Cerebellar nuclear complex (tissue), 1 donor: Measurements from ENCODE around the gene IL18RAP.

ENCODE experiments used
- DNase-seq, 2 experiments: peaks; one replicate each; lab custom pipeline; 2025; lab: John Stamatoyannopoulos, UW

IL18RAP gene

GRCh38 chr2:102460467-102460866 lies 37.5 kb downstream of the IL18RAP start:
- DNase-seq, result no peak

GRCh38 chr2:102461188-102461587 lies 38.2 kb downstream of the IL18RAP start:
- DNase-seq, result no peak

- DNase-seq, result no peak
Measured at GRCh38 chr2:102463160-102463559, 40.2 kb downstream of the IL18RAP start.

DNA sequence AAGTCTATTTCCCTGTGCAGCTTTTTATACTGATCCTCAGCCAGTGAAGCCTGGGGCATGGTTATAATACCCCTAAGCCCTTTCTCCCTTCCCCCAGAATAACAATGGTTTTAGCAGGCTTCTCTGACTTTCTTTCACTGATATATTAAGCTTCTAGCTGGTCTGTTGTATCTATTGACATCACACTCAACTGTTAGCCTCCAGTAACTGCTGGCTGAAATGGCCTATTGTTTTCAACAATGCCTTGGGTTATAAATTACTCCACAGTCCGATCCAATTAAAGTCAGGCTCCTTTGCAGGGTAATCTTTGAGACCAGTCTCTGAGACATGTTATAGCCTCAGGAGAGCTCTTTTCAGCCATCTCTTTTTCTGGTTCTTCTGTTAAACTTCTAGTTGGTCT lies 47.2 kb downstream of the IL18RAP start:
- DNase-seq, result no peak

GRCh38 chr2:102473020-102473419 lies 50.1 kb downstream of the IL18RAP start, which contains the start of gene SLC9A4:
Gene SLC9A4, plus strand, starts transcription at chr2:102473226. Its CDS starts 534 bp downstream, at chr2:102473760.
- no peak for DNase-seq

DNA sequence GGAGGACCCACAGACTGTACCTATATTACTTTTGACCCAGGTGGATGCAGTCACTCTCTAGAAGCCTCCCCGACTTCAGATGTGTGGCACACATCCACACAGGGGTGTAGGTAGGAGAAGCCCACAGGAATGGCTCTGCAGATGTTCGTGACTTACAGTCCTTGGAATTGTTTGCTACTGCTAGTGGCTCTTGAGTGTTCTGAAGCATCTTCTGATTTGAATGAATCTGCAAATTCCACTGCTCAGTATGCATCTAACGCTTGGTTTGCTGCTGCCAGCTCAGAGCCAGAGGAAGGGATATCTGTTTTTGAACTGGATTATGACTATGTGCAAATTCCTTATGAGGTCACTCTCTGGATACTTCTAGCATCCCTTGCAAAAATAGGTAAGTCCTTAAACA lies 50.7 kb downstream of the IL18RAP start:
- no peak for DNase-seq

DNA sequence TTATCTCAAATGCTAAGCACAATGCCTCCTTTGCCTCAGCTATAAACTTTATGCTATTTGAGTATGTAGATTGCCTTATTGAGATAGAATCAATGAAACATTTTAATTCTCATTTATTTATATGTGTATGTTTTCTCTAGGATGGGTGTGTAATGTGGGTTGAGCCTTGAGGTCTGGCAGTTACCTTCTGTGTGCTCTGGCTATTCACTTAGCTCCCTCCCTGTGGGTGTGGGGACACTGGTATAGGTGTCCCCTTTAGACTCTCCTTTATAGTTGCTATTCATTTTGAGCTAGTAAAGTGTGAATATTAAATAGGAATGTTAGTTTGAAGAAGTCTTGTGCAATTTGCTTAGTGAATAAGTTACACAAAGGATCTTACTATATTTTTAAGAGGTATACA lies 51.8 kb downstream of the IL18RAP start:
- no peak for DNase-seq

GRCh38 chr2:102478686-102479470 lies 55.9 kb downstream of the IL18RAP start:
- DNase-seq, result no peak

- no peak for DNase-seq
Measured at GRCh38 chr2:102480285-102481195, 57.6 kb downstream of the IL18RAP start.

DNA sequence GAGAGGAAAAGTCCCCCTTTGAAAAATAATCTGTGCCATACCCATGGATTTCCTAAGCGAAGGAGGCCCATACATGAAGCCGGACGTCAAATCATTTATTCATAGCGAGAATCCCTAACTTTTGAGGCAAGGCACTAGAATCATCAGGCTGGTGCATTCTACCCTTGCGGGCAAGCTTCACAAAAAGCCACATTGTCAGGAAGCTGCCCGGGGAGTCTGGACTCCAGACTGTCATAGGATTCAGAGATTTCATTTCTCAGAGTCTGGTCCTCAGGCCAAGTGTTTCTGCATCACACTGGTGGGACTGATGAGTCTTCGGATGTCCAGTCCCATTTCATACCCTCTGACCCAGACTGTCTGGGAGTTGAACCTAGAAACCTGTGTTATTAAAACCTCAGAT lies 59.0 kb downstream of the IL18RAP start:
- no peak for DNase-seq

DNA sequence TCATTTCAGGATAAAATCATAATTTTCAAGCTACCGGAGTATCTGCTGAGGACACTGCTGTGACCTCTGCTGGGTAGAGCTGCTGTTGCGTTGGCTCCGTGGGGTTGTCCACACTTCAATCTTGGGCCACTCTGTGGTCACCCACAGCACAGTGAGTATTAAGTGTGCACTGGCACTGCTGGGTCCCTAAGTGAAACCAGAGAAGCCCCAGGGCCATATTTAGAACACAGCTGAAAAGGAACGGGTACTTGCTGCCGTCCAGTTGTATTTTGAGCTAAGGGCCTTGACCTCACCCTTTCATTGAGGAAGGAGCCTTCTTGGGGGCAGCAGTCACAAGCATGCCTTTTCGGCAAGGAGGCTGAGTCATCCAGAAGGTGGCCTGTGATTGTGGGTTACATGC lies 60.1 kb downstream of the IL18RAP start:
- no peak for DNase-seq

GRCh38 chr2:102484310-102485061 lies 61.5 kb downstream of the IL18RAP start:
- no peak for DNase-seq

DNA sequence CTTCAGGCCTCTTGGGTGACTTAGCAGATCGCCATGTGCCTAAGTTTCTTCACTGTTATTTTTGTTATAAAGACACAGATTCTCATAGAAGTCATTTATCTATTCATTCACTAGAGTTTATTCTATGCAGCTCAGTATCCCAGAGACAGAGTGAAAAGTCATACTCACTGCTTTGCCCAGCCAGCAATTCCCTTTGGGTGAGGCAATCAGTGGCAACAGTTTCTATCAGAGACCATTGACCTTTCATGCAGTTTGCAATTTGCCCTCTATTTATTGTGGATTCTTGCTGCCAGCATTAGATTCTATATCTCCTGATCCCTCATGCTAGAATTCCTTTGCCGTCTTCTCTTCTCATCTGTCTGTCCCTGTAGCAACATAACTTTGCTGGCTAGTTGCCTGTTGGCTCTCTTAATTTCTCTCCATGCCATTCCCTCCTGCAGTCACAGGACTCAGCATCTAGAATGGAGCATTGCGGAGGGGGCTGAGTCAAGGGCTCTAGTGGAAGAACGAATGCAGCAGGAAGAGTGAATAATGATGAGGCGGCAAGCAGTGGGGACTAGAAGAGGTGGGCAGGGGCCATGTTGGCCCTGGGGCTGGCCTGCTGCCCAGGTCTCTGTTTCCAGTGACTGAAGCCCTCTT lies 62.3 kb downstream of the IL18RAP start:
- no peak for DNase-seq

GRCh38 chr2:102486941-102487702 lies 64.2 kb downstream of the IL18RAP start:
- no peak for DNase-seq

DNA sequence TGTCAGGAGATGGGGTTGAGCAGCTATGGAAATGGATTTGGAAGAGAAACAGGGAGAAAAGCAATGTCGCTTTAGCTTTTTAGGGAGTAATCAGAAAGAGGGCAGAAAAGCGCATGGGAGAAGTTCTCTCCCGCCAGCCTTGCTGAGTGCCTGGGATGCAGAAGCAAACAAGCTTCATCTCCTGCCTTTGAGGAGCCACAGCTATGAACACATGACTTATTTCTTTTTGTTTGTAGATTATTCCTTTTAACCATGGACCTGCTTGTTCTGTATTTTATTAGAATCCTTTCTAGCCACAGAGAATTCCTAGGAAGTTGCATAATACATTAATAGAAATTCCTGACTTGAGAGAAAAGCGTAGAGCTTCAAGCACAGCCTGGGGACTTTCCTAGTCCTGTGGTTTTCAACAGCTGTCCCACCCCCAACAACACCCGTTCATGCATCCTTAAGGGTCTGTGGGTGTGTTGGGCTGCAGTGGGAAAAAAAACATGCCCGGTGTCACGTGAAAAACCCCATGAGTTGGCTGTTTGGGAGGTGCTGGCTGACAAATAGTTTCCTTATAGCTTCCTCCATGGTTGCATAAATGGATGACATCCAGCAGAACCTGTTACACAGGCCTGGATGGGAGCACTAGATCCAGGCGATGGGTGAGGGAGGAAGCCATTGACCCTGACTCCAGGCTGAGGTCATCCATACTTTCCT lies 65.0 kb downstream of the IL18RAP start:
- no peak for DNase-seq

- no peak for DNase-seq
Measured at GRCh38 chr2:102489646-102490045, 66.7 kb downstream of the IL18RAP start.

GRCh38 chr2:102492006-102492405 lies 69.0 kb downstream of the IL18RAP start:
- DNase-seq, result no peak

GRCh38 chr2:102494570-102494969 lies 71.6 kb downstream of the IL18RAP start:
- no peak for DNase-seq

GRCh38 chr2:102498414-102498813 lies 75.5 kb downstream of the IL18RAP start:
- DNase-seq, result no peak

GRCh38 chr2:102499558-102499957 lies 76.6 kb downstream of the IL18RAP start:
- no peak for DNase-seq
